Activated naive CD8-positive, alpha-beta T cell treated with anti-CD3 and anti-CD28 coated beads, Interleukin-2, amount 50 U/mL, for 16 hours (primary cell): Measurements from ENCODE around the gene ETFRF1.

Experiments
- DNase-seq: peaks from one replicate; pipeline ENCODE4 v3.0.0-alpha.2; 2020; ENCODE audit warnings: low read depth, low spot score

The ETFRF1 gene

DNA sequence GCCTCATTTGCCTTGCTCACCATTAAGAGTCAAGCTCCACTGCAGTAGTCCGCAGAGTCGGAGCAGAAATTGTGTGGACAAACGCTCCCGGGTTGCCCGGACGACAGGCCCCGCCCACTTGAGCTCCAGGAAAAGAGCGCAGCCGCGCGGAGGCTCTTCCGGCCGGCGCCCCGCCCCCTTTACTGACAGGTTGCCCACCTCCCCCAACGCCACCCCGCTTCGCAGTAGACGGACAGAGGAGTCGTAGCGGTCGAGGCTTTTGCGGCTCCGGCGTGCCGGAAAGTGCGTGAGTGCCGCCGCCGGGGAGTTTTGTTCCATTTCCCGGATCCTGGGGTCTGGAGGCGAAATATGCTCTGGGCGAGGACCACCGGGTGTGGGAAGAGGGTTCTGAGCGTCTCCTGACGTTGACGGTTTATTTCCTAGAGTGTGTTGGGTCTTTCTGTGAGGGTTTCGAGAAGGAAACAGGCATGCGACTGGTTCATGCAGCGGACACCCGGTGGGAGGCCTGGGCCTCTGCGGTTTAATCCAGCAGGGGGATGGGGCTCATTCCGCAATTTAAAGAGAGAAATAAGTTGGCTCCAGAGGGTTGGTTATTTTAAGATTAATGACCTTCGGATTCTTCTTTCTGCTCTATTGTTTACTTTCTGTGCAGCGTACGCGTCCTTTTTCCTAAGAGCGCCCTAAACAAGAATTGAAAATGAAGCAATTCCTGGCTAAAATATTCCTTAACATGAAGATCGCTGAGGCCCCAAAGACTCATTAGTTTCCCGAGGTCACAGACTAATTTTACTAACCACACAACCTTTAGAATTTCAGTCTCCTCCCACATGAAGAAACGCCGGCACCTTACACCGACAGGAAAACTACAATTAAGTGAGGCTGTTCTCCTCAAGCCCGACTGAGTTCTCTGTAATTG lies at the start of gene ETFRF1, which contains the start of gene DNAI7:
TSS of gene ETFRF1 (plus strand) at position 182 of the 916 bp plus-strand sequence. CDS start 8,720 bp downstream, outside the sequence.
TSS of gene DNAI7 (minus strand) at position 105 of the 916 bp plus-strand sequence. CDS start at position 23, 82 bp downstream.
- DNase-seq = peak; percentile 90

GRCh38 chr12:25146686-25147085 lies 48.4 kb upstream of the ETFRF1 start:
- no peak for DNase-seq

DNA sequence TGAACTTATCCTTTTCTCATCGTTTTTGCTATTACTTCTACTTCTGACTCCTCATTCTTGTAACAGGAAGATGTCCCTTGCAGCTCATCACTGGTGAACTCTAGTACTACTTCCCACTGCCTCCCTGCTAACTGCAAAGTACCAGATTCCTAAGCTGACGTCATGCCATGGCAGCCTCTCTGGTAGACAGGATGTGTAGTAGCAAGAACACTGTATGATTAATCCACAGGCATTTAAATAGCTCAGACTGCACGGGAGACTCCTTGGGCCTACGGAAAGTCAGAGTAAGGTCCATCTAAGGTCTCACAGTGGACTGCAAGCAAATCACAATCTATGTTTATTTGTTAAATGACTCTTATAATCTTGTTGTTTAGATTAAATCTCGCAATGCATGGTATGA lies 43.6 kb upstream of the ETFRF1 start:
- DNase-seq = no peak

DNA sequence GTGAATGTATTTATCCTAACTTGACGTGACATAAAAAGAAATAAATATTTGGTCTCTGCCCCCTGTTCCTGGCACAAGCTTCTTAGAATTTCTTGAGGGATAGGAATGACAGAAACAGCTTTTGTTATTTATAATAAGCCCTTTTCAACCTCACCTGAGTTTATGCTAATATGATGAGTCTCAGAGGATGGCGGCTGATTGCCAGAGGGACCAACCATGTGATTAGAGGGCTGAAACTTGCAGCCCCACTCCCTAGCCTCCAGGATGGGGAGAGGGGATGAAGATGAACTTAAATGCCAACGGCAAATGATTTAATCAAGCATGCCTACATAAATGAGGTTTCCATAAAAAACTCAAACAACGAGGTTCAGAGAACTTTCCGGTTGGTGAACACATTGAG lies 43.0 kb upstream of the ETFRF1 start:
- DNase-seq = no peak

- DNase-seq = no peak
Observed at GRCh38 chr12:25155022-25155576, 39.9 kb upstream of the ETFRF1 start.

DNA sequence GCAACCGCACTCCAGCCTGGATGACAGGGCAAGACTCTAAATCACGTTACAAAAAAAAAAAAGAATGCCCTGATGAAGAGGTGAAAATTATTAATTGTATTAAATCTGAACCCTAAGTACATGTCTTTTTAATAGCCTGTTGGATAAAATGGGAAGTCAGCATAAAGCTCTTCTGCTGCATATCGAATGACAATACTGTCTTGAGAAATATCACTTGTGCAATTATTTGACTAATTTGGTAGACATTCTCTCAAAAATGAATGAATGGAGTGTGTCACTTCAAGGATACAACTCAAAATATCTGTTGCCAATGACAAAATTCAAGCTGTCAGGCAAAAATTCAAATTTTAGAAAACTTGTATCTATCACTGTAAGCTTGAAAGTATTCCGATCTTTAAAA lies 39.0 kb upstream of the ETFRF1 start:
- no peak for DNase-seq

- no peak for DNase-seq
Observed at GRCh38 chr12:25162866-25163265, 32.2 kb upstream of the ETFRF1 start.

GRCh38 chr12:25182765-25183164 lies 12.3 kb upstream of the ETFRF1 start:
- DNase-seq = no peak

DNA sequence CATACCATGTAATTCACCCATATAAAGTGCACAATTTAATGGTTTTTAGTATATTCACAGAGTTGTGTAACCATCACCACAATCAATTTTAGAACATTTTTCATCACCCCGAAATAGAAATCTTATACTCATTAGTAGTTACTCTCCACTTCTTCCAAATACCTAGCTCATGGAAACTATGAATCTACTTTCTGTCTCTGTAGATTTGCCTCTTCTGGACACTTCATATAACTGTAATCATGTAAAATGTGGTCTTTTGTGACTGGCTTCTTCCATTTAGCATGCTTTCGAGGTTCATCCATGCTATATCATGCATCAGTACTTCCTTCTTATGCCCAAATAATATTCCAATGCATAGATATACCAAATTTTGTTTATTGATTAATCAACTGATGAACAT lies 10.9 kb upstream of the ETFRF1 start:
- no peak for DNase-seq

GRCh38 chr12:25186038-25186787 lies 8.8 kb upstream of the ETFRF1 start:
- DNase-seq = no peak

DNA sequence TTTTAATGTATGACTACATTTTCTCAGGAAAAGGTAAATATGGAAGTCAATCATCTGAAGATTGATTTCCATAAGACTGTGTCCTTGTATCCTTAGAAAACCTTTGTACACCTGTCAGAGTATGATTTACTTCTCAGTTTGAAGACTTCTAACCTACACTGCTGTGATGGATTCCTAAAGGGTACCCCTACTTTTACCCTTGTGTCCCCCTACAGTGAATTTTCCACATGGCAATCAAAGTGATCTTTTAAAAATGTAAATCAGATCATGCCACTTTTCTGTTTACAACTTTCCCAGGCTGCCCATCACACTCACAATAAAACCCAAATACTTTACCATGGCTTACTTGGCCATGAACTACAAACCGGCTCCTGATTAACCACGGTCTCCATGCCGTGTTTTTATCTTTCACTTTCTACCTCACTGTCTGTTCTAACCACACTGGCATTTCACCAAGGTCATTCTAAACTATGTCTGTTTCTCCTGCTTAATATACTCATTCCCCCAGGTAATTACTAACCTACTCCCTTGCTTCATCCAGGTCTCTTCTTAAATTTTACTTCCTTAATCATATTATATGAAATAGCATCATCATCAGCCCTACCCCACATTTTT lies 8.1 kb upstream of the ETFRF1 start:
- no peak for DNase-seq

GRCh38 chr12:25187781-25188180 lies 7.3 kb upstream of the ETFRF1 start:
- DNase-seq = no peak

- no peak for DNase-seq
Observed at GRCh38 chr12:25189656-25190055, 5.4 kb upstream of the ETFRF1 start.

GRCh38 chr12:25190793-25191192 lies 4.2 kb upstream of the ETFRF1 start:
- no peak for DNase-seq

DNA sequence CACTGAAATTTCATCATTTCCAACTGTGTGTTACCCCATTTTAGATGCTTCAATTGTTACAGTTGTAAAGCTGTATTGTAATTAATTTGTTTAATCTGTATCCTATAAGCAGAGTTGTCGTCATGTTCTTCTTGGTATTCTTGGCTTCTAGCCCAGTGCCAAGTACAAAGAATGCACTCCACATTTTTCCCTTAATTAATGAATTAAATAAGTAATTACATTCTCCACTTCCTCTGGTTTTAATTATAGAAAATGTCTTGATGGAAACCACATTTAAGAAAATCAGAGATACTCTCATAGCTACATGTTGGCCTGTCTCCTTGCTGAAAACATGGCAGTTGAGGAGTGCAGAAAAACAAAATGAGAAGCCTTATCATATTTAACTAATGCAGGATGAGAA lies 823 bp upstream of the ETFRF1 start:
- DNase-seq = no peak

DNA sequence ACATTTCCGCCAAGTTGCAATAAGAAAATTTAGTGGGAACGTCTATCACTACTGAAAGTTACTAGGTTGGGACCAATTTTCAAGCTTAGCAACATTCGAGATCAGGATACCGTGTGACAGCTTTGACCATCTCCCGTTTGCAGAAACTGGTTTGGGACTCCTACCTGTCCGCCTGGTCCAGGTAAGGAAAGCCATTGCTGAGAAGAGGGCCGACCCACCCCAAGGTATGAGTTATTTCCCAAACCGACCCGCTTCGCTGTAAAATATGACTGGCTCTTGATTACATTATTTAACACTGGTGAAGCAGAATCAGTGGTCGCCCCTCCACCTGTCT lies 348 bp upstream of the ETFRF1 start:
- no peak for DNase-seq

- DNase-seq = no peak
Observed at GRCh38 chr12:25197608-25198007, 2.6 kb downstream of the ETFRF1 start.

DNA sequence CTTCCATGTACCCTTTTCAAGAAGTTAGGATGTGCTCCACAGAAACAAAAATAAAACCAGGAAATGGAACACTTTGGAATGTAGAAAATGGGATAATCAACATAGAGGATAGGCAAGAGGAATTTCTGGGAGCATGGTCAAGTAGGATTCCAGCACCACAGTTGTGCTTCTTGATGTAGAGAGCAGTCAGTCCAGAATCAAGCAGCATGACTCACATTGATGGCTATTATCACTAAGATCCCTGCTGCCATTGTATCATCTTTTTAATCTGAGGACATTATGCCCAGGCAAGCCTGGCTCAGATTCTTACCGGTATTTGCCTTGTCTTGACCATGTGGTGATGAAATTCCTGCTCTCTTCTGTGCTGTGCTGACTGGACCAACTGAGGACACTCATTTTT lies 5.7 kb downstream of the ETFRF1 start:
- DNase-seq = no peak

DNA sequence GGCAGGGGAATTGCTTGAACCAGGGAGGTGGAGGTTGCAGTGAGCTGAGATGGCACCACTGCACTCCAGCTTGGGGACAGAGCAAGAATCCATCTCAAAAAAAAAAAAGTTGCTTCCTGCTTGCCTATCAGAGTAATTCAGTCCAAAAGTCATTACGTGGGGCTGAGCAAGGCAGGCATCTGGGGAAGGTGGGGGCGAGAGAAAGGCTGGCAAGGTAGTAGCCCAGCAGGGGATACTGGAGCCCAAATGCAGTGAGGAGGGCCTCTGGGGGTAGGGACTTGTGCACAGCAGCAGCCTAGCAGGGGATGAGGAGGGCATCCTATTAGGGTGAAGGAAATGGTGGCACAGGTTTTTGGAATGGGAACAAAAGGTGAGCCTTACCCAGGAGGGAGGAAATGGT lies 7.1 kb downstream of the ETFRF1 start:
- DNase-seq = no peak

DNA sequence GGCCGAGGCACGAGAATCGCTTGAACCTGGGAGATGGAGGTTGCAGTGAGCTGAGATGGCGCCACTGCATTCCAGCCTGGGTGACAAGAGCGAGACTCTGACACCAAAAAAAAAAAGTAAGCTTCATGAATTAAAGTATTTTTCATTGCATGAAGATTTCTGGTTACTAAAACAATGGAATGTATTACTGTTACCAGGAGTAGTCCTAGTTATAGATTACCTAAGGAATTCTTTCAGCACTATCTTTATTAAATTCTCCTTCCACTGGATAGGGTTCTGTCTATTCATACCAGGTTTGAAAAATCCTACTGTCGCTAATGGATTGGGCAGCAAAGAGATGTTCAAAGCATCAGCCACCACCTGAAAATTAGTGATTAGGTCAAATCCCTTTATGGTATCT lies 12.4 kb downstream of the ETFRF1 start:
- DNase-seq = no peak

GRCh38 chr12:25207846-25208245 lies 12.8 kb downstream of the ETFRF1 start:
- DNase-seq = no peak

GRCh38 chr12:25208554-25208953 lies 13.5 kb downstream of the ETFRF1 start:
- no peak for DNase-seq
